K562 treated with DMSO at 1 percent for 24 hours (cell line): ENCODE results near the gene FGF14. TPM values are rescaled to one million over a fixed set of nuclear protein-coding genes. Genes with fewer than 3 reads are reported as not detected.

Experiments used
- total RNA-seq: library from RNA; unstranded; fragments of 300-600 nt; gene quantifications from 2 replicates; pipeline ENCODE4 v1.2.3, GENCODE V29; 2022; ENCODE audit warnings: low read depth; ENCODE audit not compliant: insufficient read depth

The FGF14 gene
- total RNA-seq, result not detected in 2 replicates

GRCh38 chr13:102401766-102402165, at the start of gene FGF14:
TSS of gene FGF14 (minus strand) at chr13:102402048.

Other genes starting within 250 kb of the FGF14 start
- 17.1 and 18.7 TPM in 2 replicates for gene TPP2, start 194.9 kb upstream of the FGF14 start, total RNA-seq